Sigmoid colon (tissue), 3 donors: ENCODE results near the gene IQCF2.

Source experiments
- CTCF ChIP-seq, 4 experiments: fragments of 450-650 bp in 3 of 4; fragments of 200-600 bp in 1 of 4; IDR thresholded peaks; one replicate each; pipeline ENCODE4 v1.5.1; 2016 to 2019; ENCODE audit warnings: antibody characterized with exemption in 4 of 4, mild to moderate bottlenecking in 3 of 4, moderate library complexity in 2 of 4
- POLR2A ChIP-seq, 2 donors: fragments of 450-650 bp; IDR thresholded peaks; one replicate each; pipeline ENCODE4 v1.6.1; 2016; ENCODE audit warnings: antibody characterized with exemption in 2 of 2, mild to moderate bottlenecking in 2 of 2, moderate library complexity in 2 of 2

DNA sequence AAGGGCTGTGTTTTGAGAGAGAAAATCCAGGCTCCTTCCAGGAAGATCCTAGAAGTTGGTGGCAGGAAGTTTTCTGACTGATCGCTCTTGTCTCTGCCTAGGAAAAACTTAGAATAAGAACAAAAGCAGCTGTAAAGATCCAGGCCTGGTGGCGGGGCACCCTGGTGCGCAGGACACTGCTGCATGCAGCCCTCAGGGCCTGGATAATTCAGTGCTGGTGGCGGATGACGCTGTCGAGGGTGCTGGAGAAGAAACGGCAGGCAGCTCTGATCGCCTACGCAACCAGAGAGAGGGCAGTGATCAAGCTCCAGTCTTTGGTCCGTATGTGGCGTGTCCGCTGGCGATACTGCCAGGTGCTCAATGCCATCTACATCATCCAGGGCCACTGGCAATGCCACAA lies 1.5 kb downstream of the IQCF2 start:
- TF ChIP-seq CTCF (IDR thresholded peaks at IDR 0.05), result no peak
- no peak for TF ChIP-seq POLR2A (IDR thresholded peaks at IDR 0.05)
